PC-3 (cell line): ENCODE data around the gene ZFP36. TPM values are rescaled to one million over a fixed set of nuclear protein-coding genes. Genes with fewer than 3 reads are reported as not detected.

Experiments
- ATAC-seq: fragments of 200-7000 bp; cut with Tn5 transposase; 2 replicates; pipeline ENCODE4 v1.9.1; 2020; ENCODE audit warnings: mild to moderate bottlenecking, moderate library complexity
- BruUV-seq: library from RNA; stranded (reverse); fragments of 400-500 nt; replicated peaks from 2 replicates; lab custom pipeline; 2021; lab: Mats Ljungman, UMichigan
- CTCF ChIA-PET: fragments of 300-600 bp; sonication (Branson Sonifier 250); formaldehyde crosslinking; loops from one replicate; lab custom pipeline; 2022; ENCODE audit warnings: antibody characterized with exemption; lab: Charles Lee
- POLR2A ChIA-PET: fragments of 300-600 bp; sonication (Branson Sonifier 250); formaldehyde crosslinking; loops from one replicate; lab custom pipeline; 2022; ENCODE audit warnings: antibody characterized with exemption; ENCODE audit not compliant: unreplicated experiment; lab: Charles Lee
- DNase-seq: peaks from one replicate; pipeline ENCODE4 v3.0.0-alpha.2; 2015
- H2AFZ ChIP-seq: fragments of 300-600 bp; sonication (generic); 2 replicates; pipeline ENCODE4 v1.6.0; 2016; ENCODE audit warnings: antibody characterized with exemption, low read length
- H3F3A ChIP-seq: fragments of 300-600 bp; sonication (generic); one replicate; pipeline ENCODE4 v1.6.0; 2017; ENCODE audit warnings: antibody characterized with exemption, low read length, control low read depth, mild to moderate bottlenecking; ENCODE audit not compliant: unreplicated experiment
- H3K27ac ChIP-seq: fragments of 300-600 bp; sonication (generic); 2 replicates; pipeline ENCODE4 v1.5.1; 2016; ENCODE audit warnings: mild to moderate bottlenecking, low read length
- H3K27me3 ChIP-seq: fragments of 300-600 bp; sonication (generic); 2 replicates; pipeline ENCODE4 v1.6.1; 2016; ENCODE audit warnings: low read length, mixed read lengths
- H3K36me3 ChIP-seq: fragments of 300-600 bp; sonication (generic); 2 replicates; pipeline ENCODE4 v1.6.1; 2016; ENCODE audit warnings: low read depth, mixed run types, low read length, mixed read lengths
- H3K4me1 ChIP-seq: fragments of 300-600 bp; sonication (generic); 2 replicates; pipeline ENCODE4 v1.5.1; 2016; ENCODE audit warnings: low read length; ENCODE audit not compliant: insufficient read depth
- H3K4me2 ChIP-seq: fragments of 300-600 bp; sonication (generic); 2 replicates; pipeline ENCODE4 v1.6.0; 2016; ENCODE audit warnings: low read length
- H3K4me3 ChIP-seq: fragments of 300-600 bp; sonication (generic); 2 replicates; pipeline ENCODE4 v1.5.1; 2016; ENCODE audit warnings: mild to moderate bottlenecking, low read length, mixed read lengths
- H3K79me2 ChIP-seq: fragments of 300-600 bp; sonication (generic); 2 replicates; pipeline ENCODE4 v1.6.1; 2017; ENCODE audit warnings: low read length, mixed read lengths
- H3K9ac ChIP-seq: fragments of 300-600 bp; sonication (generic); 2 replicates; pipeline ENCODE4 v1.6.0; 2016; ENCODE audit warnings: mild to moderate bottlenecking, low read length
- H3K9me2 ChIP-seq: fragments of 300-600 bp; sonication (generic); replicated peaks from 2 replicates; pipeline ENCODE4 v1.6.1; 2016; ENCODE audit warnings: mixed run types, low read length, mixed read lengths
- H3K9me3 ChIP-seq: fragments of 300-600 bp; sonication (generic); 2 replicates; pipeline ENCODE4 v1.6.1; 2016; ENCODE audit warnings: low read length, mixed read lengths
- H4K20me1 ChIP-seq: fragments of 300-600 bp; sonication (generic); 2 replicates; pipeline ENCODE4 v1.6.1; 2016; ENCODE audit warnings: low read length, mixed read lengths
- CTCF ChIP-seq: fragments of 300-600 bp; sonication (generic); conservative IDR thresholded peaks from 2 replicates; pipeline ENCODE4 v1.5.1; 2017; ENCODE audit warnings: antibody characterized with exemption, low read depth, mild to moderate bottlenecking, low read length
- EZH2 ChIP-seq: fragments of 300-600 bp; sonication (generic); IDR thresholded peaks from one replicate; pipeline ENCODE4 v1.6.1; 2017; ENCODE audit warnings: antibody characterized with exemption, mild to moderate bottlenecking, low read length; ENCODE audit not compliant: unreplicated experiment
- EZH2phosphoT487 ChIP-seq: fragments of 300-600 bp; sonication (generic); IDR thresholded peaks from 2 replicates; pipeline ENCODE4 v1.6.1; 2018; ENCODE audit warnings: mild to moderate bottlenecking, antibody characterized with exemption, low read length, borderline replicate concordance
- intact Hi-C: fragments of 100-400 bp; cut with micrococcal nuclease; formaldehyde crosslinking; loops from 2 replicates; pipeline ENCODE4 v1.9.0; 2023
- total RNA-seq: library from RNA; depleted of rRNA; stranded (reverse); fragments of >200 nt; gene quantifications from 2 replicates; pipeline ENCODE4 v1.2.3, GENCODE V29; 2014

Gene ZFP36
- total RNA-seq, 1 experiment from 2014 or later, result 32.7 TPM

GRCh38 chr19:39405261-39405957, 1.2 kb upstream of the ZFP36 start:
- no peaks in the 10 kb centered on the region for H3K9me3 ChIP-seq
- peaks cover 22% of the 10 kb centered on the region for H3K79me2 ChIP-seq
- no peaks in the 10 kb centered on the region for H3K9me2 ChIP-seq
- peaks cover 20% of the 10 kb centered on the region for H4K20me1 ChIP-seq
- no TSS peak for BruUV-seq
- H3K4me3 ChIP-seq, result no peak overlapping the region
- peaks cover 9% of the 10 kb centered on the region for H3K36me3 ChIP-seq
- CTCF ChIA-PET, result no interaction called here
- H3K9ac ChIP-seq, result no peak overlapping the region
- H3F3A ChIP-seq, result no peaks in the 10 kb centered on the region
- TF ChIP-seq EZH2, result no peak
- peaks cover 48% of the 10 kb centered on the region for H3K4me1 ChIP-seq
- H3K4me2 ChIP-seq, result no peak overlapping the region
- no peak overlapping the region for H2AFZ ChIP-seq
- H3K27me3 ChIP-seq, result no peaks in the 10 kb centered on the region
- POLR2A ChIA-PET, result interaction anchor here (0.6 kb wide), 1 partner anchor 31 kb away, joined by 3 read pairs; the partner anchor contains the start of gene RPS16
- no peak for ATAC-seq
- no peak for DNase-seq
- intact Hi-C loops, result no loop called here
- H3K27ac ChIP-seq, result no peak overlapping the region

GRCh38 chr19:39405958-39406655, 540 bp upstream of the ZFP36 start:
- H3K9ac ChIP-seq, result no peak overlapping the region
- no TSS peak for BruUV-seq
- H3K4me1 ChIP-seq, result peaks cover 52% of the 10 kb centered on the region
- no peak for TF ChIP-seq EZH2
- TF ChIP-seq CTCF, result no peak
- TF ChIP-seq EZH2phosphoT487, result no peak
- H3K9me2 ChIP-seq, result no peaks in the 10 kb centered on the region
- intact Hi-C loops, result no loop called here
- H3K4me3 ChIP-seq, result peak overlapping the region; percentile 100
- no peaks in the 10 kb centered on the region for H3K27me3 ChIP-seq
- ATAC-seq, result no peak
- H3K79me2 ChIP-seq, result peaks cover 22% of the 10 kb centered on the region
- peaks cover 9% of the 10 kb centered on the region for H3K36me3 ChIP-seq
- H3K9me3 ChIP-seq, result no peaks in the 10 kb centered on the region
- DNase-seq, result no peak
- peak overlapping the region; percentile 45; the same call in 1 of the 2 replicates for H2AFZ ChIP-seq
- H3K4me2 ChIP-seq, result peak overlapping the region; percentile 99
- ChIA-PET CTCF (no interaction called here), POLR2A (interaction anchor here (0.6 kb wide), 2 partner anchors 101 to 756 kb away, joined by 3 to 4 read pairs; no protein-coding TSS in a partner anchor)
- H4K20me1 ChIP-seq, result peaks cover 20% of the 10 kb centered on the region
- H3F3A ChIP-seq, result no peaks in the 10 kb centered on the region
- no peak overlapping the region for H3K27ac ChIP-seq

- ATAC-seq (no peak), DNase-seq (no peak)
- Histone ChIP-seq H3F3A (no peaks in the 10 kb centered on the region), H3K9me3 (no peaks in the 10 kb centered on the region), H3K4me3 (peak overlapping the region; percentile 100), H3K27ac (peak overlapping the region; percentile 83), H4K20me1 (peaks cover 20% of the 10 kb centered on the region), H3K4me1 (peaks cover 46% of the 10 kb centered on the region), H3K9ac (peak overlapping the region; percentile 94), H3K27me3 (no peaks in the 10 kb centered on the region), H3K9me2 (no peaks in the 10 kb centered on the region), H3K36me3 (peaks cover 9% of the 10 kb centered on the region), H3K4me2 (peak overlapping the region; percentile 99), H2AFZ (no peak overlapping the region), H3K79me2 (peaks cover 22% of the 10 kb centered on the region)
- TF ChIP-seq EZH2phosphoT487 (no peak), EZH2 (no peak), CTCF (no peak)
- ChIA-PET CTCF (no interaction called here), POLR2A (interaction anchor here (0.6 kb wide), 2 partner anchors 9 to 28 kb away, joined by 4 to 5 read pairs; partner anchors contain the start of gene RPS16)
- BruUV-seq, result no TSS peak
- intact Hi-C loops, result no loop called here
These were observed 688 bp downstream of the ZFP36 start for GRCh38 chr19:39407410-39407659.
